DND-41 (cell line): ENCODE results near the gene SENP3.

Experiments used
- ATAC-seq: fragments of 200-7000 bp; cut with Tn5 transposase; 3 replicates; pipeline ENCODE4 v1.9.1; 2021; ENCODE audit warnings: low read depth; ENCODE audit not compliant: insufficient read depth
- DNase-seq: peaks from one replicate; pipeline ENCODE4 v3.0.0-alpha.2; 2020
- H2AFZ ChIP-seq: 2 replicates; pipeline ENCODE4 v1.6.0; 2012; ENCODE audit warnings: low read depth, low read length
- H3K27ac ChIP-seq: 2 replicates; pipeline ENCODE4 v1.5.1; 2012; ENCODE audit warnings: low read length, inconsistent platforms
- H3K27me3 ChIP-seq: fragments of 200-600 bp; sonication (generic); 2 replicates; pipeline ENCODE4 v1.6.0; 2012; ENCODE audit warnings: low read length, mild to moderate bottlenecking, inconsistent platforms; ENCODE audit not compliant: insufficient read depth, poor library complexity
- H3K36me3 ChIP-seq: 2 replicates; pipeline ENCODE4 v1.5.1; 2012; ENCODE audit warnings: low read length, inconsistent platforms; ENCODE audit not compliant: insufficient read depth
- H3K4me1 ChIP-seq: 2 replicates; pipeline ENCODE4 v1.5.1; 2012; ENCODE audit warnings: mild to moderate bottlenecking, low read length; ENCODE audit not compliant: insufficient read depth
- H3K4me2 ChIP-seq: 2 replicates; pipeline ENCODE4 v1.6.0; 2012; ENCODE audit warnings: mild to moderate bottlenecking, moderate library complexity, low read length, inconsistent platforms; ENCODE audit not compliant: insufficient read depth
- H3K4me3 ChIP-seq, 2 experiments: fragments of 200-600 bp in 1 of 2; shearing (Covaris generic) in 1 of 2; 2 replicates each; pipeline ENCODE4 v1.5.1; 2012 to 2016; ENCODE audit warnings: inconsistent platforms in 2 of 2, low read length in 2 of 2, mild to moderate bottlenecking in 2 of 2, low read depth in 1 of 2, moderate library complexity in 1 of 2
- H3K79me2 ChIP-seq: 2 replicates; pipeline ENCODE4 v1.6.0; 2012; ENCODE audit warnings: low read length, inconsistent platforms; ENCODE audit not compliant: insufficient read depth
- H3K9ac ChIP-seq: 2 replicates; pipeline ENCODE4 v1.6.0; 2012; ENCODE audit warnings: low read depth, mild to moderate bottlenecking, inconsistent platforms, low read length, moderate library complexity
- H3K9me3 ChIP-seq: 2 replicates; pipeline ENCODE4 v1.5.1; 2012; ENCODE audit warnings: low read length, moderate library complexity, mild to moderate bottlenecking, inconsistent platforms; ENCODE audit not compliant: insufficient read depth, severe bottlenecking
- H4K20me1 ChIP-seq: 2 replicates; pipeline ENCODE4 v1.6.0; 2012; ENCODE audit warnings: low read length; ENCODE audit not compliant: insufficient read depth
- CTCF ChIP-seq: IDR thresholded peaks from 2 replicates; pipeline ENCODE4 v1.5.1; 2012; ENCODE audit warnings: borderline replicate concordance, low read length, moderate library complexity, mild to moderate bottlenecking; ENCODE audit not compliant: poor library complexity, severe bottlenecking; ENCODE audit errors: extremely low read depth
- EZH2 ChIP-seq: IDR thresholded peaks from 3 replicates; pipeline ENCODE4 v1.6.1; 2012; ENCODE audit warnings: borderline replicate concordance, low read depth, mild to moderate bottlenecking, moderate library complexity, low read length, inconsistent platforms; ENCODE audit not compliant: severe bottlenecking

The SENP3 gene

GRCh38 chr17:7528842-7529241 is 32.9 kb upstream of the SENP3 start:
- Histone ChIP-seq H3K4me3 (no peak overlapping the region), H3K27me3 (no peaks in the 10 kb centered on the region), H3K4me2 (no peak overlapping the region), H3K9me3 (peaks cover 6% of the 10 kb centered on the region), H3K79me2 (no peaks in the 10 kb centered on the region), H4K20me1 (no peaks in the 10 kb centered on the region), H3K36me3 (no peaks in the 10 kb centered on the region), H3K27ac (no peak overlapping the region), H2AFZ (no peak overlapping the region), H3K9ac (no peak overlapping the region), H3K4me1 (no peaks in the 10 kb centered on the region)
- DNase-seq = no peak
- ATAC-seq = no peak
- TF ChIP-seq EZH2 = no peak
- TF ChIP-seq CTCF = no peak

- Histone ChIP-seq H3K9me3 (peaks cover 6% of the 10 kb centered on the region), H3K79me2 (no peaks in the 10 kb centered on the region), H3K27me3 (no peaks in the 10 kb centered on the region), H3K27ac (no peak overlapping the region), H4K20me1 (no peaks in the 10 kb centered on the region), H3K4me3 (no peak overlapping the region), H3K4me2 (no peak overlapping the region), H3K9ac (no peak overlapping the region), H3K36me3 (no peaks in the 10 kb centered on the region), H3K4me1 (no peaks in the 10 kb centered on the region), H2AFZ (no peak overlapping the region)
- DNase-seq = no peak
- TF ChIP-seq EZH2 = no peak
- no peak for TF ChIP-seq CTCF
- no peak for ATAC-seq
Observed at GRCh38 chr17:7530023-7530900, 31.5 kb upstream of the SENP3 start.

DNA sequence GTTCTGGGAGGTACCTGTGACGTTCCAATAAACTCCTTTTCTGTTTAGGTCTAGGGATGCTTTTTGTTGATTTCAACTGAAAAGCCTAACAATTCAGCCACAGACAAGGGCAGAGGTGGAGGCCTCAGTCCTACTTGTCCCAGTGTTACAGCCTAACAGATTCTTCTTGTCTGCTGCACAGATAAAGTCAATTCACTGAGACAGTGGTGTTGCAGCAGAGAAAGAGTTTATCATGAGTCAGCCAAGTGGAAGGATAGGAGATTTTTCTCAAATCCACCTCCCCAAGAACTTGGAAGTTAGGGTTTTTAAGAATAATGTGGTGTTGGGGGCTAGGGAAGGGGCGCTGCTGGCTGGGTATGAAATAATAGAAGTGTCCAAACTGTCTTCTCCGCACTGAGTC is 23.7 kb upstream of the SENP3 start:
- no peak overlapping the region for H3K4me2 ChIP-seq
- H3K27ac ChIP-seq = no peak overlapping the region
- H3K27me3 ChIP-seq = no peaks in the 10 kb centered on the region

More for the DNA sequence above, 23.7 kb upstream of the SENP3 start:
- Histone ChIP-seq H3K36me3 (no peaks in the 10 kb centered on the region), H3K9me3 (peaks cover 12% of the 10 kb centered on the region), H3K79me2 (no peaks in the 10 kb centered on the region), H3K4me1 (no peaks in the 10 kb centered on the region), H3K9ac (no peak overlapping the region), H3K4me3 (no peak overlapping the region), H2AFZ (no peak overlapping the region), H4K20me1 (no peaks in the 10 kb centered on the region)
- ATAC-seq = no peak
- DNase-seq = no peak
- no peak for TF ChIP-seq CTCF
- no peak for TF ChIP-seq EZH2
